ENCODE data around the gene ST8SIA6. TPM values are rescaled to one million over a fixed set of nuclear protein-coding genes. Genes with fewer than 3 reads are reported as not detected.
"Not testable (repeated sequence)": the region's sequence is repeated elsewhere in the genome, so short reads cannot be mapped to it uniquely, and the experiment has no call there.

The ST8SIA6 gene
- total RNA-seq, 1 donor from 2014 or later: 1.8 TPM

GRCh38 chr10:17427666-17428350, 26.6 kb downstream of the ST8SIA6 start:
- ATAC-seq (no peak), DNase-seq (ENCODE audit: low spot score) (no peak)

- ATAC-seq (no peak), DNase-seq (ENCODE audit: low spot score) (no peak)
Observed at GRCh38 chr10:17427201-17427600, 27.2 kb downstream of the ST8SIA6 start.

- DNase-seq (ENCODE audit: low spot score): no peak
- no peak for ATAC-seq
Observed at GRCh38 chr10:17426263-17426750, 28.1 kb downstream of the ST8SIA6 start.

GRCh38 chr10:17425584-17426262, 28.7 kb downstream of the ST8SIA6 start:
- DNase-seq (ENCODE audit: low spot score) (no peak), ATAC-seq (peak; percentile 47)

- ATAC-seq (no peak), DNase-seq (ENCODE audit: low spot score) (no peak)
Observed at GRCh38 chr10:17423632-17424186, 30.7 kb downstream of the ST8SIA6 start.

- DNase-seq (ENCODE audit: low spot score) (no peak), ATAC-seq (no peak)
Observed at GRCh38 chr10:17422931-17423330, 31.5 kb downstream of the ST8SIA6 start.

- DNase-seq (ENCODE audit: low spot score) (no peak), ATAC-seq (no peak)
Observed at GRCh38 chr10:17418249-17418648, 36.1 kb downstream of the ST8SIA6 start.

- DNase-seq (ENCODE audit: low spot score) (no peak), ATAC-seq (no peak)
Observed at GRCh38 chr10:17416442-17417211, 37.8 kb downstream of the ST8SIA6 start.

- no peak for DNase-seq (ENCODE audit: low spot score)
Observed at GRCh38 chr10:17415046-17415658, 39.2 kb downstream of the ST8SIA6 start.

GRCh38 chr10:17414484-17414883, 39.9 kb downstream of the ST8SIA6 start:
- ATAC-seq: no peak

More at GRCh38 chr10:17415046-17415658, 39.2 kb downstream of the ST8SIA6 start:
- ATAC-seq: no peak

GRCh38 chr10:17413876-17414275, 40.5 kb downstream of the ST8SIA6 start:
- DNase-seq (ENCODE audit: low spot score): no peak
- no peak for ATAC-seq

More at GRCh38 chr10:17414484-17414883, 39.9 kb downstream of the ST8SIA6 start:
- no peak for DNase-seq (ENCODE audit: low spot score)

GRCh38 chr10:17412323-17412722, 42.1 kb downstream of the ST8SIA6 start:
- DNase-seq (ENCODE audit: low spot score): no peak
- ATAC-seq: no peak

GRCh38 chr10:17410907-17411306, 43.5 kb downstream of the ST8SIA6 start:
- ATAC-seq: no peak
- DNase-seq (ENCODE audit: low spot score): no peak

GRCh38 chr10:17409170-17409733, 45.1 kb downstream of the ST8SIA6 start:
- ATAC-seq: no peak

GRCh38 chr10:17407047-17407446, 47.3 kb downstream of the ST8SIA6 start:
- ATAC-seq: no peak
- DNase-seq (ENCODE audit: low spot score): no peak

More at GRCh38 chr10:17409170-17409733, 45.1 kb downstream of the ST8SIA6 start:
- DNase-seq (ENCODE audit: low spot score): no peak

GRCh38 chr10:17406036-17406834, 48.2 kb downstream of the ST8SIA6 start:
- DNase-seq (ENCODE audit: low spot score) (no peak), ATAC-seq (no peak)

GRCh38 chr10:17403161-17403560, 51.2 kb downstream of the ST8SIA6 start:
- DNase-seq (ENCODE audit: low spot score) (no peak), ATAC-seq (no peak)

- ATAC-seq: not testable (repeated sequence)
Observed at GRCh38 chr10:17402040-17402439, 52.4 kb downstream of the ST8SIA6 start.

GRCh38 chr10:17396004-17396403, 58.4 kb downstream of the ST8SIA6 start:
- no peak for ATAC-seq
- no peak for DNase-seq (ENCODE audit: low spot score)

More at GRCh38 chr10:17402040-17402439, 52.4 kb downstream of the ST8SIA6 start:
- not testable (repeated sequence) for DNase-seq (ENCODE audit: low spot score)
